Stomach (tissue), 9 donors: Measurements from ENCODE around the gene HGS. TPM values are rescaled to one million over a fixed set of nuclear protein-coding genes. Genes with fewer than 3 reads are reported as not detected.
A peak's percentile ranks its signal among the peaks of the same experiment; 100 is the strongest.

Experiments
- DNase-seq, 2 donors: peaks; one replicate each; pipeline versions ENCODE4 v3.0.0 to v3.0.0-alpha.2; 2013 to 2019
- H3K27ac ChIP-seq, 5 donors: fragments of 200-600 bp in 4 of 5; sonication (generic) in 4 of 5; one replicate each; pipeline ENCODE4 v1.5.1; 2013 to 2019; ENCODE audit warnings: mild to moderate bottlenecking in 1 of 5, moderate library complexity in 1 of 5
- H3K27me3 ChIP-seq, 3 donors: fragments of 200-600 bp; sonication (generic); one replicate each; pipeline ENCODE4 v1.5.1; 2017 to 2019; ENCODE audit warnings: mixed run types in 1 of 3
- H3K36me3 ChIP-seq, 4 donors: fragments of 200-600 bp; sonication (generic); 1 replicate in 3 of 4; 2 replicates in 1 of 4; pipeline ENCODE4 v1.5.1; 2016 to 2019
- H3K4me1 ChIP-seq, 4 donors: fragments of 200-600 bp; sonication (generic); one replicate each; pipeline ENCODE4 v1.5.1; 2016 to 2019
- H3K4me3 ChIP-seq, 4 donors: fragments of 200-600 bp; sonication (generic) in 3 of 4; one replicate each; pipeline ENCODE4 v1.5.1; 2016 to 2019; ENCODE audit warnings: mild to moderate bottlenecking in 1 of 4
- H3K9me3 ChIP-seq, 4 donors: fragments of 200-600 bp; sonication (generic); one replicate each; pipeline ENCODE4 v1.5.1; 2016 to 2019
- CTCF ChIP-seq, 7 experiments: fragments of 450-650 bp in 4 of 7; fragments of 200-600 bp in 3 of 7; sonication (generic) in 3 of 7; IDR thresholded peaks; one replicate each; pipeline ENCODE4 v1.5.1; 2016 to 2019; ENCODE audit warnings: antibody characterized with exemption in 7 of 7, control low read depth in 2 of 7, mild to moderate bottlenecking in 1 of 7
- EP300 ChIP-seq: sonication (generic); formaldehyde crosslinking; IDR thresholded peaks from one replicate; pipeline ENCODE4 v1.6.1; 2017; ENCODE audit warnings: antibody characterized with exemption
- POLR2A ChIP-seq, 4 donors: fragments of 450-650 bp; IDR thresholded peaks; one replicate each; pipeline ENCODE4 v1.6.1; 2016; ENCODE audit warnings: antibody characterized with exemption in 4 of 4, control low read depth in 2 of 4, mild to moderate bottlenecking in 1 of 4, moderate library complexity in 1 of 4
- POLR2AphosphoS5 ChIP-seq, 3 donors: sonication (generic); formaldehyde crosslinking; IDR thresholded peaks; one replicate each; pipeline ENCODE4 v1.6.1; 2016; ENCODE audit warnings: antibody characterized with exemption in 3 of 3
- WGBS, 5 donors: extraction: QIAGEN DNeasy Blood & Tissue Kit in 3 of 5; methylation state at CpG; one replicate each; pipeline versions ENCODE4 v1.1.5 to v1.1.7; 2013 to 2018; 5-methylcytosine and 5-hydroxymethylcytosine counted together
- intact Hi-C: fragments of 100-400 bp; cut with DNase I; formaldehyde crosslinking; loops from one replicate; pipeline ENCODE4 v1.15.1; 2023; ENCODE audit warnings: low total_unique reads
- polyA plus RNA-seq, 3 donors: library from polyadenylated mRNA; stranded (reverse); fragments of 200-250 nt; gene quantifications; one replicate each; pipeline ENCODE4 v1.2.3, GENCODE V29; 2013
- total RNA-seq, 5 donors: library from RNA; depleted of rRNA; stranded (reverse); fragments of >200 nt; gene quantifications; one replicate each; pipeline versions ENCODE4 v1.1.0 to v1.2.3, GENCODE V29; 2014 to 2016
- donor health status: healthy with polysubstance abuse.
- donor health status: Bipolar disorder and iron deficiency.
- donor health status: healthy.

Gene HGS
- total and polyA plus RNA-seq, 8 donors: 52.0 to 275 (median 129) TPM

GRCh38 chr17:81676906-81677305 lies 6.9 kb upstream of the HGS start:
- Histone ChIP-seq H3K9me3 (no peaks in the 10 kb centered on the region), H3K36me3 (peaks cover 16 to 55% (median 44%) of the 10 kb centered on the region in 4 donors), H3K4me1 (peaks cover 0 to 9% (median 4%) of the 10 kb centered on the region in 4 donors), H3K27ac (no peak overlapping the region), H3K4me3 (no peak overlapping the region), H3K27me3 (no peaks in the 10 kb centered on the region)
- intact Hi-C loops: no loop called here
- no peak for DNase-seq
- TF ChIP-seq POLR2A (IDR thresholded peaks at IDR 0.05) (no peak), CTCF (IDR thresholded peaks at IDR 0.05) (no peak), POLR2AphosphoS5 (IDR thresholded peaks at IDR 0.05) (no peak), EP300 (no peak)
- WGBS, 5 donors: 80 to 94% (median 89%) methylated on average over 10 to 17 of the region's 17 CpGs

GRCh38 chr17:81680150-81680549 lies 3.7 kb upstream of the HGS start:
- Histone ChIP-seq H3K27ac (no peak overlapping the region), H3K9me3 (no peaks in the 10 kb centered on the region), H3K36me3 (peaks cover 0 to 23% (median 16%) of the 10 kb centered on the region in 4 donors), H3K4me3 (no peak overlapping the region), H3K4me1 (peaks cover 20 to 31% (median 27%) of the 10 kb centered on the region in 4 donors), H3K27me3 (no peaks in the 10 kb centered on the region)
- 79 to 86% (median 86%) methylated on average over 11 of the region's 11 CpGs for WGBS, 5 donors
- TF ChIP-seq POLR2AphosphoS5 (IDR thresholded peaks at IDR 0.05) (no peak), CTCF (IDR thresholded peaks at IDR 0.05) (no peak)
- intact Hi-C loops: no loop called here
- no peak for DNase-seq

GRCh38 chr17:81681672-81682071 lies 2.1 kb upstream of the HGS start:
- TF ChIP-seq POLR2AphosphoS5 (IDR thresholded peaks at IDR 0.05) (no peak), CTCF (IDR thresholded peaks at IDR 0.05) (no peak), EP300 (no peak), POLR2A (IDR thresholded peaks at IDR 0.05) (no peak)
- DNase-seq: no peak
- 68 to 79% (median 72%) methylated on average over 17 of the region's 17 CpGs for WGBS, 5 donors

GRCh38 chr17:81682565-81683207 lies 1.1 kb upstream of the HGS start:
- Histone ChIP-seq H3K27ac (peak overlapping the region; percentile 69 to 93 (median 87)), H3K4me1 (peaks cover 27 to 44% (median 37%) of the 10 kb centered on the region in 4 donors), H3K4me3 (peak overlapping the region; percentile 87 to 100 (median 96)), H3K36me3 (peaks cover 16 to 47% (median 39%) of the 10 kb centered on the region in 4 donors), H3K27me3 (no peaks in the 10 kb centered on the region), H3K9me3 (no peaks in the 10 kb centered on the region)
- no peak for DNase-seq
- no peak for TF ChIP-seq EP300
- TF ChIP-seq POLR2A (IDR thresholded peaks at IDR 0.05): no peak
- TF ChIP-seq CTCF (IDR thresholded peaks at IDR 0.05): no peak
- no peak for TF ChIP-seq POLR2AphosphoS5 (IDR thresholded peaks at IDR 0.05)
- intact Hi-C loops: no loop called here
- WGBS, 5 donors: 24 to 42% (median 34%) methylated on average over 19 of the region's 19 CpGs

More at GRCh38 chr17:81681672-81682071, 2.1 kb upstream of the HGS start:
- no peak overlapping the region for H3K27ac ChIP-seq
- H3K4me1 ChIP-seq: peaks cover 27 to 42% (median 37%) of the 10 kb centered on the region in 4 donors
- H3K27me3 ChIP-seq: no peaks in the 10 kb centered on the region
- peaks cover 7 to 37% (median 29%) of the 10 kb centered on the region in 4 donors for H3K36me3 ChIP-seq
- no peaks in the 10 kb centered on the region for H3K9me3 ChIP-seq
- intact Hi-C loops: no loop called here
- H3K4me3 ChIP-seq: no peak overlapping the region
